Sigmoid colon (tissue), 7 donors: Measurements from ENCODE around the gene GATA2. TPM values are rescaled to one million over a fixed set of nuclear protein-coding genes. Genes with fewer than 3 reads are reported as not detected.
A peak's percentile ranks its signal among the peaks of the same experiment; 100 is the strongest.

Experiments
- DNase-seq: peaks from one replicate; pipeline ENCODE4 v3.0.0-alpha.2; 2019
- H3K27ac ChIP-seq, 4 donors: fragments of 200-600 bp; sonication (generic); one replicate each; pipeline ENCODE4 v1.5.1; 2016 to 2019; ENCODE audit warnings: mild to moderate bottlenecking in 1 of 4
- H3K27me3 ChIP-seq, 3 donors: fragments of 200-600 bp; sonication (generic); one replicate each; pipeline ENCODE4 v1.5.1; 2019; ENCODE audit warnings: mild to moderate bottlenecking in 1 of 3
- H3K36me3 ChIP-seq, 4 donors: fragments of 200-600 bp; sonication (generic); one replicate each; pipeline ENCODE4 v1.5.1; 2016 to 2019
- H3K4me1 ChIP-seq, 4 donors: fragments of 200-600 bp; sonication (generic); one replicate each; pipeline ENCODE4 v1.5.1; 2017 to 2019
- H3K4me3 ChIP-seq, 4 donors: fragments of 200-600 bp; sonication (generic); one replicate each; pipeline ENCODE4 v1.5.1; 2017 to 2019; ENCODE audit warnings: mild to moderate bottlenecking in 2 of 4, moderate library complexity in 1 of 4
- H3K9me3 ChIP-seq, 4 donors: fragments of 200-600 bp in 3 of 4; sonication (generic) in 3 of 4; one replicate each; pipeline versions ENCODE4 v1.5.1 to v1.6.1; 2013 to 2019
- CTCF ChIP-seq, 4 experiments: fragments of 450-650 bp in 3 of 4; fragments of 200-600 bp in 1 of 4; IDR thresholded peaks; one replicate each; pipeline ENCODE4 v1.5.1; 2016 to 2019; ENCODE audit warnings: antibody characterized with exemption in 4 of 4, mild to moderate bottlenecking in 3 of 4, moderate library complexity in 2 of 4
- EP300 ChIP-seq, 4 donors: sonication (generic); formaldehyde crosslinking; IDR thresholded peaks; one replicate each; pipeline ENCODE4 v1.6.1; 2017; ENCODE audit warnings: antibody characterized with exemption in 4 of 4
- POLR2A ChIP-seq, 2 donors: fragments of 450-650 bp; IDR thresholded peaks; one replicate each; pipeline ENCODE4 v1.6.1; 2016; ENCODE audit warnings: antibody characterized with exemption in 2 of 2, mild to moderate bottlenecking in 2 of 2, moderate library complexity in 2 of 2
- POLR2AphosphoS5 ChIP-seq, 4 donors: sonication (generic); formaldehyde crosslinking; IDR thresholded peaks; one replicate each; pipeline ENCODE4 v1.6.1; 2017; ENCODE audit warnings: antibody characterized with exemption in 4 of 4
- WGBS, 2 donors: extraction: QIAGEN DNeasy Blood & Tissue Kit; methylation state at CpG; one replicate each; pipeline ENCODE4 v1.1.7; 2013; 5-methylcytosine and 5-hydroxymethylcytosine counted together
- intact Hi-C: fragments of 100-400 bp; cut with DNase I; formaldehyde crosslinking; loops from one replicate; pipeline ENCODE4 v1.15.1; 2023
- polyA plus RNA-seq, 3 donors: library from polyadenylated mRNA; stranded (reverse); fragments of 200-250 nt; gene quantifications; one replicate each; pipeline ENCODE4 v1.2.3, GENCODE V29; 2013
- total RNA-seq, 4 donors: library from RNA; depleted of rRNA; stranded (reverse); fragments of >200 nt; gene quantifications; one replicate each; pipeline ENCODE4 v1.1.0, GENCODE V29; 2016
- donor health status: healthy with polysubstance abuse.
- donor health status: Bipolar disorder and iron deficiency.
- donor health status: healthy.

The GATA2 gene
- total and polyA plus RNA-seq, 7 donors: 0.46 to 6.6 (median 3.5) TPM

GRCh38 chr3:128506754-128507153, 13.8 kb upstream of the GATA2 start:
- Histone ChIP-seq H3K4me3 (no peak overlapping the region), H3K27me3 (peaks cover 0 to 25% (median 3%) of the 10 kb centered on the region in 3 donors), H3K4me1 (no peaks in the 10 kb centered on the region), H3K36me3 (no peaks in the 10 kb centered on the region), H3K9me3 (no peaks in the 10 kb centered on the region), H3K27ac (no peak overlapping the region)
- intact Hi-C loops: no loop called here
- TF ChIP-seq EP300 (IDR thresholded peaks at IDR 0.05) (no peak), POLR2AphosphoS5 (IDR thresholded peaks at IDR 0.05) (no peak), POLR2A (IDR thresholded peaks at IDR 0.05) (no peak), CTCF (IDR thresholded peaks at IDR 0.05) (no peak)
- WGBS, 2 donors: 57 to 76% methylated on average over 2 of the region's 2 CpGs
- DNase-seq: peak; percentile 40

GRCh38 chr3:128505771-128506170, 12.8 kb upstream of the GATA2 start:
- Histone ChIP-seq H3K4me1 (no peaks in the 10 kb centered on the region), H3K36me3 (no peaks in the 10 kb centered on the region), H3K4me3 (no peak overlapping the region), H3K9me3 (no peaks in the 10 kb centered on the region), H3K27me3 (peaks cover 0 to 35% (median 3%) of the 10 kb centered on the region in 3 donors), H3K27ac (no peak overlapping the region)
- peak; percentile 9 for DNase-seq
- TF ChIP-seq EP300 (IDR thresholded peaks at IDR 0.05) (no peak), POLR2AphosphoS5 (IDR thresholded peaks at IDR 0.05) (no peak), CTCF (IDR thresholded peaks at IDR 0.05) (no peak), POLR2A (IDR thresholded peaks at IDR 0.05) (no peak)
- 93 to 96% methylated on average over 3 of the region's 3 CpGs for WGBS, 2 donors
- intact Hi-C loops: no loop called here

- peak; percentile 28 for DNase-seq
- TF ChIP-seq EP300 (IDR thresholded peaks at IDR 0.05): no peak
- Histone ChIP-seq H3K36me3 (no peaks in the 10 kb centered on the region), H3K4me1 (no peaks in the 10 kb centered on the region), H3K27me3 (peaks cover 0 to 41% (median 4%) of the 10 kb centered on the region in 3 donors), H3K27ac (no peak overlapping the region), H3K4me3 (no peak overlapping the region), H3K9me3 (no peaks in the 10 kb centered on the region)
- intact Hi-C loops: no loop called here
- 90 to 92% methylated on average over 12 of the region's 12 CpGs for WGBS, 2 donors
These were observed 12.1 kb upstream of the GATA2 start for GRCh38 chr3:128504963-128505730.

- peak; percentile 42 for DNase-seq
- TF ChIP-seq POLR2A (IDR thresholded peaks at IDR 0.05) (no peak), POLR2AphosphoS5 (IDR thresholded peaks at IDR 0.05) (no peak), EP300 (IDR thresholded peaks at IDR 0.05) (no peak), CTCF (IDR thresholded peaks at IDR 0.05) (no peak)
- no peaks in the 10 kb centered on the region for H3K36me3 ChIP-seq
- peaks cover under 1 to 45% (median 7%) of the 10 kb centered on the region in 3 donors for H3K27me3 ChIP-seq
- H3K4me1 ChIP-seq: no peaks in the 10 kb centered on the region
- H3K9me3 ChIP-seq: no peaks in the 10 kb centered on the region
- no peak overlapping the region for H3K27ac ChIP-seq
- intact Hi-C loops: no loop called here
- WGBS, 2 donors: 90 to 93% methylated on average over 8 of the region's 8 CpGs
- no peak overlapping the region for H3K4me3 ChIP-seq
These were observed 11.5 kb upstream of the GATA2 start for GRCh38 chr3:128504533-128504915.

- WGBS, 2 donors: 89 to 92% methylated on average over 10 of the region's 10 CpGs
- Histone ChIP-seq H3K27me3 (peaks cover 6 to 47% (median 13%) of the 10 kb centered on the region in 3 donors), H3K4me1 (no peaks in the 10 kb centered on the region), H3K36me3 (no peaks in the 10 kb centered on the region), H3K9me3 (no peaks in the 10 kb centered on the region), H3K27ac (no peak overlapping the region), H3K4me3 (no peak overlapping the region)
- intact Hi-C loops: no loop called here
- DNase-seq: peak; percentile 49
- no peak for TF ChIP-seq CTCF (IDR thresholded peaks at IDR 0.05)
- TF ChIP-seq EP300 (IDR thresholded peaks at IDR 0.05): no peak
- TF ChIP-seq POLR2A (IDR thresholded peaks at IDR 0.05): no peak
These were observed 10.9 kb upstream of the GATA2 start for GRCh38 chr3:128503751-128504532.
